MG63 (cell line): ENCODE results near the gene ZNF786. TPM values are rescaled to one million over a fixed set of nuclear protein-coding genes. Genes with fewer than 3 reads are reported as not detected.

Experiments
- DNase-seq: peaks from one replicate; pipeline ENCODE4 v3.0.0-alpha.2; 2020
- H3K27me3 ChIP-seq: fragments of 250-450 bp; sonication (Bioruptor Pico); 2 replicates; pipeline ENCODE4 v1.5.1; 2020; ENCODE audit warnings: mild to moderate bottlenecking, moderate library complexity
- H3K36me3 ChIP-seq: fragments of 250-450 bp; sonication (Bioruptor Pico); 2 replicates; pipeline ENCODE4 v1.5.1; 2020; ENCODE audit warnings: mild to moderate bottlenecking, moderate library complexity
- H3K4me3 ChIP-seq: fragments of 250-450 bp; sonication (Bioruptor Pico); 2 replicates; pipeline ENCODE4 v1.5.1; 2020; ENCODE audit warnings: mild to moderate bottlenecking, moderate library complexity
- H3K9me3 ChIP-seq: fragments of 250-450 bp; sonication (Bioruptor Pico); 2 replicates; pipeline ENCODE4 v1.5.1; 2020; ENCODE audit warnings: mild to moderate bottlenecking, moderate library complexity
- total RNA-seq: library from RNA; depleted of rRNA; stranded (reverse); fragments of >200 nt; shearing (Covaris generic); gene quantifications from 2 replicates; pipeline ENCODE4 v1.2.3, GENCODE V29; 2014; ENCODE audit warnings: low replicate concordance; rRNA removed

Gene ZNF786
- total RNA-seq, 1 experiment from 2014 or later, result 3.6 TPM

DNA sequence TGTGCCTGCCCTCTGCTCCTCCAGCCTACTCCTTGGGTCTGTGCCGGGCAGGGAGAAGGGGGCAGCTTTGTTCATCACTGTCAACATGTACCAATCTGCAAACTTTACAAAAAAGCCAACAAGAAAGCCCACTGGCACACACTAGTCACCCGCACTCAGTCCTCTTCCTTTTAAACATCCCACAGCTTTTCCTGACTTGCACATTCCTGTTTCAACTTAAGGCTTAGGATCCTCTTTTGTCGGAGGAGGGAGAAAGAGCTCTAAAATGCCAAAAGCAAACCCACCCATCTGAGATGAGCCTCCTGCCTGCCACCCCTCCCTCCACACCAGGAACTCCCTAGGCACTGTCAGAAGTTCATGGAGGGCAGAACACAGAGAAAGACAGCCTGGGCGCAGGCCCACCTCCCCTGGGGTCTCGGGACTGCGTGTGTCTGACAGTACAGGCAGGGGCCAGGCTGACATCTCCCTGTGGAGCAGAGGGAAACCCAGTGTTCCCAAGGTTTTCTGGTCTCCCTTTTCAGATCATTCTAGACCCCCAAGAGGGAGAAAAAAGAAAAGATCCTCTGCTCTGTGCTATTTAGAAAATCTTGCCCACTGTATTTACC, 67.7 kb downstream of the ZNF786 start:
- DNase-seq, result no peak
- no peak overlapping the region for H3K4me3 ChIP-seq
- H3K9me3 ChIP-seq, result no peaks in the 10 kb centered on the region

DNA sequence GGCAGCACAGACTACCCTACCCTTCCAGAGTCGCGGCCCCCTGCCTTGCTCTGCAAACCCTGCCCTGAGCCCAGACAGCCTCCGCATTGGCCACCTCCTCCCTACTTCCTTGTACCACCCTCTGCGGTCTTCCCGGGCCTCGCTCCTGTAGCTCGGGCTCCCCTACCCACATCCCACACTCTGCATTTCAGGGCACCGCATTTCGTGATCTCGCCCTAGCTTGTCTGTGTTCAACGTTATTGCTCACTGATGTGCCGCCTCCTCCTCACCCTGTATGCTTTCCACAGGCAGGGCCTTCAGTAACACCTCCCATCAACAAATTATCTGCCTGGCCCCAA, 68.8 kb downstream of the ZNF786 start:
- Histone ChIP-seq H3K27me3 (no peaks in the 10 kb centered on the region), H3K36me3 (peaks cover 9% of the 10 kb centered on the region), H3K4me3 (no peak overlapping the region), H3K9me3 (no peaks in the 10 kb centered on the region)
- DNase-seq, result no peak

More for the DNA sequence above, 67.7 kb downstream of the ZNF786 start:
- no peaks in the 10 kb centered on the region for H3K27me3 ChIP-seq
- peaks cover 9% of the 10 kb centered on the region for H3K36me3 ChIP-seq

DNA sequence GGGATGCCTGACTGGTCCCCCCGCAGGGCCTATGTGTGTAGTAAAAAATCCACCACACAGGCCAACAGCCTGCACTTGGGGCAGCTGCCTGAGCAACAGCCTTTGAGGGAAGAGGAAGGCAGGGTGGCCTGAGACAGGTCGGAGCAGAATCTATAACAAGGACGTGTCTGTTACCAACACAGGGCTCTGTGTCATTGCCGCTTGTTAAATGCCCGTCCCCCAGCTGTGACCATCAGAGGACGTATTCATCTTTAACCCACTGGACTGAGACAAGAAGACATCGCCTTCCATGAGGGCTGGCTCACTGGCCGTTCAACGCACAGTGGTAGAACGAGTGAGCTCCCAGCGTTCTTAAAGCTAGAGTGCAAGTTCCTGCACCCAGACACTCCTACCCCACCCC, 70.0 kb downstream of the ZNF786 start:
- peaks cover 7% of the 10 kb centered on the region for H3K36me3 ChIP-seq
- DNase-seq, result no peak
- H3K9me3 ChIP-seq, result no peaks in the 10 kb centered on the region
- H3K27me3 ChIP-seq, result no peaks in the 10 kb centered on the region
- H3K4me3 ChIP-seq, result no peak overlapping the region

Other genes starting within 250 kb of the ZNF786 start
- gene EZH2, start 206.4 kb downstream of the ZNF786 start, total RNA-seq, result 13.8 and 19.4 TPM in 2 replicates
- gene PDIA4, start 62.2 kb downstream of the ZNF786 start, total RNA-seq, result 189 and 204 TPM in 2 replicates
- gene ZNF425, start 35.6 kb upstream of the ZNF786 start, total RNA-seq, result 1.2 and 1.9 TPM in 2 replicates
- 2.2 and 2.6 TPM in 2 replicates for gene ZNF398, start 56.7 kb upstream of the ZNF786 start, total RNA-seq
- gene ZNF282, start 104.8 kb upstream of the ZNF786 start, total RNA-seq, result 9.1 and 10.8 TPM in 2 replicates
- gene ZNF212, start 148.9 kb upstream of the ZNF786 start, total RNA-seq, result 4.3 and 8.0 TPM in 2 replicates
- gene ZNF783, start 171.5 kb upstream of the ZNF786 start, total RNA-seq, result 4.8 and 6.2 TPM in 2 replicates